Measurements from ENCODE around the gene KIAA0232.
"Not testable (repeated sequence)": the region's sequence is repeated elsewhere in the genome, so short reads cannot be mapped to it uniquely, and the experiment has no call there.

The KIAA0232 gene

GRCh38 chr4:6804082-6804752 lies 21.7 kb downstream of the KIAA0232 start:
- no peak for DNase-seq (ENCODE audit: low read depth, low spot score)

GRCh38 chr4:6806924-6807626 lies 24.5 kb downstream of the KIAA0232 start:
- no peak for DNase-seq (ENCODE audit: low read depth, low spot score)

DNA sequence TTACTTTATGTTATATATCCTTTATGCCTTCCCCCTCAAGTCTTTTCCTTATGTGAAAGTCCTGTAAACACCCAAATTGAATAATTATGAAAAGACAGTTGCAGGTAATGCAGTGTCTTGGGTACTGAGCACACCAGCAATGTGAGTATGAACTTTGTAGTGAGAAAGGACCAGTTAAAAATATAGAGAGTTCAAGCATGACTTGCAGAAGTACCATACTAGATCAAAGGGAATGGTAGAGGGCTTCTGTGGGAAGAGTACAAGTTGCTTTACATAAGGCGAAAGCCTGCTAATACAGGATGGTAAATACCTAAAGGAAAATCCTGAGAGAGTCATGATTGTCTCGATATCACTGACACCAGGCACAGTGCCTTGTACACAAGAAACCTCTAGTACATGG lies 25.7 kb downstream of the KIAA0232 start:
- DNase-seq (ENCODE audit: low read depth, low spot score) = no peak

DNA sequence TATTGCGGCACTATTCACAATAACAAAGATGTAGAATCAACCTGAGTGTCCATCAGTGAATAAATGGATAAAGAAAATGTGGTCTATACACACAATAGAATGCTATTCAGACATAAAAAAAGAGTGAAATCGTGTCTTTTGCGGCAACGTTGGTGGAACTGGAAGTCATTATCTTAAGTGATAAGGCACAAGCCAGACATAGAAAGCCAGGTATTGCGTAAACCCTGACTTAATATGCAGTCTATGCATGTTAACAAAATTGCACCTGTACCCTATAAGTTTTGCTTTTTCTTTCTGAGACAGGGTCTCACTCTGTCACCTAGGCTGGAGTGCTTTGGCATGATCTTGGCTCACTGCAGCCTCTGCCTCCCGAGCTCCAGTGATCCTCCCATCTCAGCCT lies 28.6 kb downstream of the KIAA0232 start:
- no peak for DNase-seq (ENCODE audit: low read depth, low spot score)

DNA sequence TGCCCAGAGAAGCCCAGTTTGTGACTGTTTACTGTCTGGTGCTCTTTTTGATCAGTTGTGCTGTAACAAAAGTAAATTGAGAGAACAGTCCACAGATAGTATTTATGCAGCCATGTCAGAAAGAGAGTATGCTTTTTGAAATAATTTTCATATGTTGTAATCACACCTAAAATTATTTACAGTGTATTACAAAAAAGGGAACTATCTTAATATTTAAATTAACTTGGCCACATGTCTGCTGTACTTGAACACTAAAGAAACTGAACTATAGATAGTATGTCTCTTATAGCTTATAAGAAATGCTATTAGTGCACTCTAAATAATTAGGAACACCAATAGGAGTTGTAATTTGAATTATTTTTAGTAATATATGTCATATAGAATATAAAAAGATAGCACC lies 30.2 kb downstream of the KIAA0232 start:
- no peak for DNase-seq (ENCODE audit: low read depth, low spot score)

DNA sequence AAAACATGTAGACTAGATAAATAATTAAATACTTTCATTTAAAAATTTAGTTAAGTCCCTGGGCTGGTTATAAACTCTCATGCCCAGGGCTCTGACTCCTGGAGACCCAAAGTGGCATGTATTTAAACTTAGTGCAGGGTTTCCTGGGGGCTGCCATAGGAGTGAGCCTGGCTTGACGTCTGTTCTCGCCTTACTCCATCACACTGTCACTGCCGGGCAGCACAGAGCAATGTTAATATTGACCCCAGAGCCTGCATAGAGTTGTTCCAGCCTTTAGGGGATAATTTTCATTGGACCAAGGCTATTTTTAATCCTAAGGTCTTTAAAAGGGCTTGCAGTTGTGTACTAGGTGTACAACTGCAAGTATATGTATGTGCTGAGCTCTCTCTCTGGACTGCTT lies 31.2 kb downstream of the KIAA0232 start:
- no peak for DNase-seq (ENCODE audit: low read depth, low spot score)

DNA sequence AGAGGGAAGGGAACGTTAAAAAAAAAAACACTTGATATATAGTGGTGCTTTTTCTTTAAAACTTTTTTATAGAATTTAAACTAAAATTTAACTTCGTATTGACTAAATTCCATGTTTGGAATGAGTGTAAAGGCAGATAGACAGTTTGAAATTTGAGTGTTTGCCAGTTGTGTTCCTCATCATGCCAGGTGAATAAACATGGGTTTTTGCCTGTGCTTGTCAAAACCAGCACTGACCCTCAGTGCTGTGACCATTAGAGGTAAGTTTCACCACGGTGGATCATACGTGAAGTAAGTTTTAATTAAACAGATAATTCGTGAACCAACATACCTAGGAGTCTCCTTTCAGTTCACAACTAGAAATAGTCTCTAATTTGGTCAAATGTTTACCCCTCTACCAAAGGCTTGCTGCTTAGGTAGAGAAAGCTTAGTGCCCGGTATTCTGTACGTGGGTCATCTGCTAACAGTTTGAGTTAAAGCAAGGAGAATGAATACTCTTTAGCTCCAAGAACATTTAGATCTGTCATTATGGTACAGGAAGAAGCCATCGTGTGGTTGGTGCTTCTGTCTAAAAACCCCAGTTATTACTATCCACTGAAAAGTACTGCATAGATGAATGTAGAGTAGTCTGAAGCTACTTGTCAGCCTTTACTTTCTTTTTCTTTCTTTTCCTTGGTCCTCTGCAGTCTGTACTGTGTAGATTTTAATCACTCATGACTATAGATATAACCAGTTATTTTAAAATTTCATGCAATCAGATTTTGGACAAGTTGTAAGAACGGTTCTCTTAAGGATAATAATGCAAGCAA lies 32.7 kb downstream of the KIAA0232 start:
- DNase-seq (ENCODE audit: low read depth, low spot score) = no peak

DNA sequence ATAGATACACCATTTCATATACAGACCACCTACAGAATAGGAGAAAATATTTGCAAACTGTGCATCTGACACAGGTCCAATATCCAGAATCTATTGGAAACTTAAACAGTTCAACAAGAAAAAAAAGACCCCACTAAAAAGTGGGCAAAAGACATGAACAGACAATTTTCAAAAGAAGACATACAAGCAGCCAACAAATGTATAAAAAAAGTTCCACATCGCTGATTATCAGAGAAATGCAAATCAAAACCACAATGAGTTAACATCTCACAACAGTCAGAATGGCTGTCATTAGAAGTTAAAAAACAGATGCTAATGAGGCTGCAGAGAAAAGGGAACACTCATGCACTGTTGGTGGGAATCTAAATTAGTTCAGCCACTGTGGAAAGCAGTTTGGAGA lies 36.8 kb downstream of the KIAA0232 start:
- DNase-seq (ENCODE audit: low read depth, low spot score) = no peak

DNA sequence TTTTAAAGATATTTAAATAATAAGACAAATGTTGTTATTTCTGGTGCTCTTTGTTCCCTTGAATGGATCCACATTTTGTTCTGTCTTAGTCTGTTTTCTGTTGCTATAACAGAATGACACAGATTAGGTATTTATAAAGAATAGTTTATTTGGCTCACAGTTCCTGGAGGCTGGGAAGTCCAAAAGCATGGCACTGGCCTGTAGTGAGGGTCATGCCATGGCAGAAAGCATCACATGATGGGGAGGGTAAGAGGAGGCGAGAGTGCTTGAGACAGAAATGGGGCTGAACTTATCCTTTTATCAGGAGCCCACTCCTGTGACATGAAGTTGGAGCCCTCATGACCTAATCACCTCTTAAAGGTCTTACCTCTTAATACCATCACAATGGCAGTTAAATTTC lies 38.2 kb downstream of the KIAA0232 start:
- no peak for DNase-seq (ENCODE audit: low read depth, low spot score)

DNA sequence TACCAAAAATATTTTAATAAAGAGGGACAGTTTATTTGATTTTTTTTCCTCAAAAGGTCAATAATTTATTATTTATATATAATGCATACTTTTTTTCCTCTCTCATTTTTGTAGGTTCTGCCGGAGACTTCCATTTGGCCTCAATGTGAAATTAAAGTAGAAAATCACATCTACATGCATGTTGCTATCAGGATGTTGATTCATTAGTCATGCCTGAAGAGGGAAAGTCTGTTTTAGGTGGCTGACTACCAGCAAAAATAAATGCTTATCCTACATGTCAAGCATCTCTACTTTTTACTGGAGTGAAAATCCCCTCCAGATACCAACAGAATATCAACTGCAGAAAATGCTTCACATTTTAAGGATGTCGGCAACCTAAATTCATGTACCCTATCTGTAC lies 41.5 kb downstream of the KIAA0232 start:
- no peak for DNase-seq (ENCODE audit: low read depth, low spot score)

DNA sequence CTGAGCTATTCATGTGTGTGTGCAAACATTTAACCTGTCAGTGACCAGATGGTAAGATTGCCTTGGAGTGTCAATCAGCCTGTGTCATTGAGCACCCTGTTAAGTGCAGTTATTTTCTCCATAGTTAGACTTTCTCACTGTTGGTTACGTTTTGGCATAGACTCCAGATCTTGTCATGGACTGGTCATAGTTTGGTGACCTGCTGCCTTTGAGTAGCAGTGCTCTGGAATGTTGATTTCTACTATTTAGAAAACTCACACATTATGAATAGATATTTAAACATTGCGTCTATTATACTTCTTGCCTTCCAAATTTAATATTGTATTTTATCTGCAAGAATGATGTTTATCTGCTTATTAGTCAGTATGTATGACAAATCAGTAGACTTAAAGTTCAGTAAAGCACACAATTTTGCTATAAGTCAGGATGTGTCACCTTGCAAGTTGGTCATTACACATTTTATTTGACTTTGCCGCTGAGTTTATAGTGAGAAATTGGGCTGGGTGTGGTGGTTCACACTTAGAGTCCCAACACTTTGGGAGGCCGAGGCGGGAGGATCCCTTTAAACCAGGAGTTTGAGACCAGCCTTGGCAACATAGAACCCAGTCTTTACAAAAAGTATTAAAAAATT lies 42.4 kb downstream of the KIAA0232 start:
- DNase-seq (ENCODE audit: low read depth, low spot score) = no peak

GRCh38 chr4:6825403-6825802 lies 42.9 kb downstream of the KIAA0232 start:
- DNase-seq (ENCODE audit: low read depth, low spot score) = no peak

DNA sequence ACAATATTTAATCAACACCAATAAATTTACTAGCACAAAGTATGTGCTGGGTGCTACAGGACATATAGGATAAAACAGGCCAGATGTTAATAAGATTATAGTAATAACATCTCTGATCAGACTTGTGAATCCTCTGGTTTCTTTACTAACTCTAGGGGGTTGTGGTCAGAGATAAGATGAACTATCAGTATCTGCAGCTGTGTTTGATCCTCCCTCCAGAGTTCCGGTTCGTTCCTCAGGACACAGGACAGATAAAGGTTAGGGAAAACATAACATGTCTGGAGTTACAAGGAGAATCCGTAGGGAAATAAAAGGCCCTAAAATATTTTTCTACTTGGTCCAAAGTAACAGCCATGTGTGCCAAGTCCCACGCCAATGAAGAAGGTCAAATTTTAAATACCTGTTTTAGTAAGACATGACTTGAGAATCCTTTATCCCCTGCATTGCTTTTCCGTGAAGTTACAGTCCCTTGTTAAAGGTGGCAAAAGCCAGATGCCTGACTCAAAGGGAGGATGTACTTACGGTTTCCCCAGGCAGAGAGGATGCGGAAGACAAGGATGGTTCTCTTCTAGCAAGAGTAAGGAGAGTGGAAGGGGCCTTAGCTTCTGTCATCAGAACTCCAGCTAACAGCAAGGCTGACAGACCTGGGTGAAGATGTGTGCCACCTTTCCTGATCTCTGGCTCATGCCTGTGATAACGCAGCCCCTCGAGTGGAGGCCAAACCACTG lies 44.4 kb downstream of the KIAA0232 start:
- no peak for DNase-seq (ENCODE audit: low read depth, low spot score)

DNA sequence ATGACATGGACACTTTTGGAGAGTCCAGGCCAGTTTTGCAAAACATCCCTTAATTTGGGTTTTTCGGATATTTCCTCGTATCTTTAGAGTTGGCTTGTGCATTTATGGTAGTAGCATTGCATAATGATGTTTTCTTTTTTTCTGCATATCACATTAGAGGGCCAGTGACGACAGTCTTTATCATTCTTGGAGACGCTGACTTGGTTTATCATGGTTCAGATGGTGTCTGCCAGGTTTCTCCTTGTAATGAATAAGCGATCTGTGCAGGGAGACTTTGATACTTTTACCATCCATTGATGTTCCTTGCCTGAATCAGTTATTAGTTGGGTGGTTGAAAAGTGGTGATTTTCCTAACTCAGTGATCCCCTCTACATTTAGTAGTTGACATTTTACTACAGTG lies 46.6 kb downstream of the KIAA0232 start:
- DNase-seq (ENCODE audit: low read depth, low spot score) = no peak

GRCh38 chr4:6834867-6835266 lies 52.3 kb downstream of the KIAA0232 start:
- DNase-seq (ENCODE audit: low read depth, low spot score) = no peak

- DNase-seq (ENCODE audit: low read depth, low spot score) = not testable (repeated sequence)
These were observed 53.1 kb downstream of the KIAA0232 start for GRCh38 chr4:6835616-6836015.

DNA sequence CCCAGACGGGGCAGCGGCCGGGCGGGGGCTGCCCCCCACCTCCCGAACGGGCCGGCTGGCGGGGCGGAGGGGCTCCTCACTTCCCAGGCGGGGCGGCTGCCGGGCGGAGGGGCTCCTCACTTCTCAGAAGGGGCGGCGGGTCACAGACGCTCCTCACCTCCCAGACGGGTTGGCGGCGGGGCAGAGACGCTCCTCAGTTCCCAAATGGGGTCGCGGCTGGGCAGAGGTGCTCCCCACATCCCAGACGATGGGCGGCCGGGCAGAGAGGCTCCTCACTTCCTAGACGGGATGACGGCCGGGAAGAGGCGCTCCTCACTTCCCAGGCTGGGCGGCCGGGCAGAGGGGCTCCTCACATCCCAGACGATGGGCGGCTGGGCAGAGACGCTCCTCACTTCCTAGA lies 54.6 kb downstream of the KIAA0232 start:
- not testable (repeated sequence) for DNase-seq (ENCODE audit: low read depth, low spot score)

GRCh38 chr4:6839579-6839978 lies 57.1 kb downstream of the KIAA0232 start:
- DNase-seq (ENCODE audit: low read depth, low spot score) = no peak

DNA sequence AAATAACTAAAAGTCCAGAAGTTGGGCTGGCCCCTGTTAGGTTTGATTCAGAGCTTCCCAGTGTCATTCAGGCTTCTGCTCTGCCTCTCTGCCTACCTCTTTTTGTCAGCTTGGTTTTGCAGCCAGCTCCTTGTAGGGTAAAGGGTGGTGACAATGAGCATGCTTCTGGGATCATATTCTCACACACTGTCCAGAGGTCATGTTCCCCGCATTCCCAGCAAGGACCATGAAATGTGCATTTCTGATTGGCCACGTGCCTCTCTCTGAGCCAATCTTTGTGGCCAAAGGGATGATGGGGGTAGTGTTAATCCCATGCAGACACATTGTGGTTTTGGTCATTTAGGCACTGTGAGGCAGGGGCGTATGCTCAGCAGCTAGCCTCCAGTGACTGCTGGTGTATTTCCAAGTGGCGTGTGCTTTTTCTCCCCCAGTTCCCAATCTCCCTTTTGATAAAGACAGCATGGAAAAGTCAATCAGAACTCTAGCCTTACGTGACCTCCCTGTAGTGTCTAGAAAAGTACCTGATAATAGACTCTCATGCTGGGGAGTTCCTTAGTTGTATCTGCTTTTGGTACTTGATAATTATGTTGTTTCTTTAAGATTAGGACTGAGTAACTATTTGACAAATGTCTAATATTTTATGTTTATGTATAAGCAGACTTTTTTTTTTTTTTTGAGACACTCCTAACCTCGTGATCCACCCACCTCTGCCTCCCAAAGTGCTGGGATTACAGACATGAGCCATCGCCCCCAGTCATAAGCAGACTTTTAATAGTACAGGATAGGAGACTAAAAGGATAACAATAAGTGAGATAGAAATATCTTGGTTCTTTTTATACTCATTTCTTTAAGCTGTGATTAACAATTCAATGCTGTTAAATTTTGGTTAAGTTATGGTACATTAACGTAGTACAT lies 57.8 kb downstream of the KIAA0232 start:
- no peak for DNase-seq (ENCODE audit: low read depth, low spot score)

- DNase-seq (ENCODE audit: low read depth, low spot score) = no peak
These were observed 62.5 kb downstream of the KIAA0232 start for GRCh38 chr4:6845027-6845426.
